Measurements from ENCODE around the gene MCTP1.
"Not testable (repeated sequence)": the region's sequence is repeated elsewhere in the genome, so short reads cannot be mapped to it uniquely, and the experiment has no call there.

Gene MCTP1

DNA sequence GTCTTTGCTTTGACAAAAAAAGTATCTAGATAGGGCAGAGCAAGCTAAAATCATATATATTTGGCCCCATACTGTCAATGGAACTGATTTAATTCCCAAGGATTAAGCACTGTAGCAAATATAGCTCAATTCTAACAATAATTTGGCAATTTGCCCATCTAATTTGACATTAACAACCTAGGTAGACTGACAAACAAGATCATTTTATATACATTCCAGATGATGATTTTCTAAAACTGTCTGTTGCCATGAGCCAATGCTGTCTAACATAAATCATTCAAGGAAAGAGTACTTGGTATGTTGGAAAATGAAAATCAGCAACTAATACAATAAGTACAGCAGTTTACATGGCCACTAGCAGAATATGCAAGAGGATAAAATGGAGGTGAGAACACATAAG lies 32.1 kb downstream of the MCTP1 start:
- no peak for DNase-seq (ENCODE audit: low read depth, low spot score)

DNA sequence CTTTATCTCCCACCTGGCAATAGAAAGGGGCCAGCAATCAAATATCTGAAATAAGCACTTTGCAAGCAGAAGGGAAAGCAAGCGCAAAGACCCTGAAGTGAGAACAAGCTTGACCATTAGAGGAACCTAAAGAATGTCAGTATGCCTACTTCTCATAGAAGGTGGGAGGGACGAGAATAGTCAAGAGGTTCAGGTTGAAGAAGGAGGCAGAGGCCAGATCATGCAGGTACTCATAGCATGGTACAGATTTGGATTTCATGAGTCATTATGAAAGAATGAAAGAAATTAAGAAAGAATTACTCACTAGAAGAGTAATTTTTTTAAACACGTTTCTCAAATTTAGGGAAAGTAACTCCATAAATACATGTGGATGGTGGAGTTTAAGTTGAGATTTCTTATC lies 33.7 kb downstream of the MCTP1 start:
- no peak for DNase-seq (ENCODE audit: low read depth, low spot score)

DNA sequence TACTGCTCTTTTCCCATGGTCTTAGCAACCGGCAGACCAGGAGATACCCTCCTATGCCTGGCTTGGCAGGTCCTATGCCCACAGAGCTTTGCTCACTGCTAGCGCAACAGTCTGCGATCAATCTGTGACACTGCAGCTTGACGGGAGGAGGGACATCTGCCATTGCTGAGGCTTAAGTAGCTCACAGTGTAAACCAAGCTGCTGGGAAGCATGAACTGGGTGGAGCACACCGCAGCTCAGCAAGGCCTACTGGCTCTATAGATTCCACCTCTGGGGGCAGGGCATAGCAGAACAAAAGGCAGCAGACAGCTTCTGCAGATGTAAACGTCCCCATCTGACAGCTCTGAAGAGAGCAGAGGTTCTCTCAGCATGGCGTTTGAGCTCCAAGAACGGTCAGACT lies 40.4 kb downstream of the MCTP1 start:
- no peak for DNase-seq (ENCODE audit: low read depth, low spot score)

DNA sequence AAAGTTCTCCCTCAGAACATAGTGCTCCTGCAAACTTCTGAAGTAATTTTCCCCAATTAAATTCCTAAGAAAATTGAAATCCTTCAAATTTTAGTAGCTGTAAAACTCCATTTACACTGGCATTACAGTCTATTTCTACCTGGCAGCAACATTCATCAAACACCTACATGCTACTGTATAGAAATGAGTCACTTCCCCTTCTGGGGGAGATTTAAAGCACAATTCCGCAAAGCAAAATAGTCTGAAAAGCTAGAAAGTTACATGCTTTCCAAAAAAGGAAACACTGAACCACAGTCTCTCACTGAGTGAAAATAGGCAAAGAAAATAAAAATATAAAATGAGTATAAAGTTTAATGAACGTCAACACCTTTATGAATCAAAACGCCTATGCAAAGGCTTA lies 43.3 kb downstream of the MCTP1 start:
- DNase-seq (ENCODE audit: low read depth, low spot score): no peak

DNA sequence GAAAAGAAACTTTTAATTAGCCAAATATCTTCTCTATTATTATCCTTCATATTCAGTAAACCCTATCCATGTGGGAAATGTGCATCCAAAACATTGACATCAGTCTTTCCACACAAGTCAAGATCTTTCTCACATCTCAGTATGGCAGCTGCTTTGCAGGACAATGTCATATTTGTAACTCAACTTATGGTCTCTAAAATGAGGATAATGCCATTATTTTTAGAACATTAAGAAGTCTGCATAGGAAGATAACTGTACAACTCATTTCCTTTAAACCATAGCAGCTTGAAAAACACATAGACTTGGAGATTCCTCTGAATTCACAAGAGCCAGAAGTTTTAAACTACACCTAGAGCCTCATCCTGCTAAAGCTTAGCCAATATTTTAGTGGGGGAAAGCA lies 43.7 kb downstream of the MCTP1 start:
- DNase-seq (ENCODE audit: low read depth, low spot score): no peak

DNA sequence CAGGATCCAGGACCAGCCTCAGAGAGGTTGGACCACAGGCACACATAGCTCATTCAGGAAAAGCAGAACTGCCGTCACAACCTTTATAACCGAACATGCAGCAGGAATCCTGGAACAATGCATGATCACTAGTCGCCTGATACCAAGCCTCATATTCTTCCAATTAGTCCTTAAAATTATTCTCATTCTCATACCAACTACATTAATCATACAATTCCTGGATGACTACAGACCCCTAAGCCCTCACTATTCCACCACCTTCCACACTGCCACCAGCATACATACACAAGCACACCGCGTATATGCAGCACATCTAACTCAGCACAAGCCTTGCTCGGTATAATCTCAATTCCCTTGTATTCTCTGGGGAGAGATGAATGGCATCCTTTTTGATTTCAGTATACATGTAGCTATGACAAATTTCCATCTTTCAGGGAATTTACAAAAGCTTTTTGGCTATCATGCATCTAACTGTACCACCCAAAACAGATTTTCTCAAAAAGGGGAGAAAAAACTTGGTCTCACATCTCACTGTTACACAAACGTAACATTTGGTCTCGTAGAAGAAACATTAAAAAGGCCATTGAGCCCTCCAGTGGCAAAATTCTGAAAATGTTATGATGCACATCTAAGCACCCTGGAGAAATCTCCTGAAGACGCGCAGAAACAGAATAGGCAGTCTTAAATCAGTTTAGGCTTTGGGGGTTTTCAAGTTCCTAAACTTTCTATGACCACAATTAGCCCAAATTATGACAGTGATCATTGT lies 46.2 kb downstream of the MCTP1 start:
- peak; percentile 73 for DNase-seq (ENCODE audit: low read depth, low spot score)

DNA sequence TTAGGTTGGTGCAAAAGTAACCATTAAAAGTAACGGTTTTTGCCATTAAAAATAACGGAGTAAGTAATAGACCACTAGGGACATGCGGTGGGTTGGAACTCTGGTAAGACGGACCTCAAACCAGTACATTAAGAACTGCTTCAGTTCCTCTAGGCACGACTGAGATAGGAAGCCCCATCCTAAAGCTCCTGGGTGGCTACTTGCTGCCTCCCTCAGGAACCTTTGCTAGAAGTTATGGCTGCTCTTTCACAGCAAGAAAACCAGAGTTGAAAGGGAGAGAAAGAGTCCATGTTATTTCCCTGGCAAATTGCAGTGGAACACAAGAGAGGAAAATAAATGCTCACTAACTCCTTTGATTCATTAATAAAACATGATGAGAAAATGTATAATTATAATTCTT lies 47.6 kb downstream of the MCTP1 start:
- no peak for DNase-seq (ENCODE audit: low read depth, low spot score)

DNA sequence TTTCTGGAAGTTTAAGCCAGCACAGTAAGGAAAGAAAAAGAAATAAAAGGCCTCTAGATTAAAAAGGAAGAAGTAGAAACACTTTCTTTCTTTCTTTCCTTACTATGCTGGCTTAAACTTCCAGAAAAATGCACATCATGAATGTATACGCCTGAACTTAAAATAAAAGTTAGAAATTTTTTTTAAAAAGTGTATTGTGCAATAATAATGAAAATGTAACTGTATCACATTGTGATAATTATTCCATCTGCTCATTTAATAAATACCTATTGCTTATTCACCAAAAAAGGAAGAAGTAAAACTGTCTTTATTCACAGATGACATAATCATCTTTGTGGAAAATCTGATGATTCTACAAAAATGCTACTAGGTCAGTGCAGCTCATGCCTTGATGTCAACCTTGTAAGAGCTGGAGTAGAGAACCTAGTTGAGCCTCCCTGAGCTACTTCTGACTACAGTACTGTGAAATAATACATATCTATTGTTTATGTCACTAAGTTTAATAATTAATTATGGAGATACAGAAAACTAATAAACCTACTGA lies 49.4 kb downstream of the MCTP1 start:
- DNase-seq (ENCODE audit: low read depth, low spot score): no peak

DNA sequence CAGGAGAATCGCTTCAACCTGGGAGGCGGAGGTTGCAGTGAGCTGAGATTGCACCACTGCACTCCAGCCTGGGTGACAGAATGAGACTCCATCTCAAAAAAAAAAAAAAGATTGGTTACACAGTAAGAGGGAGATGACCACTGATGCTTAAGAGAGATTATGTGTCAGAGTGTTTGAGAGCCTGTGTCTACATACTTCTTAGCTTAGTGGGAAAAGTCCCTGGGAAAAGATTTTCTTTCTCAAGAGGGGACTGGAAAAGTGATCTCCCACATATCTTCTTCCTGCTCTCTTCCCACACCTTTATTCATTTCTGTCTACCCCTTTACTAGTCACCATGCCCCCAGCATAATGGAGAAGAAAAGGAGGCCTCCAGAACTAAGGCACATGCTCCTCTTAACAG lies 55.2 kb downstream of the MCTP1 start:
- no peak for DNase-seq (ENCODE audit: low read depth, low spot score)

DNA sequence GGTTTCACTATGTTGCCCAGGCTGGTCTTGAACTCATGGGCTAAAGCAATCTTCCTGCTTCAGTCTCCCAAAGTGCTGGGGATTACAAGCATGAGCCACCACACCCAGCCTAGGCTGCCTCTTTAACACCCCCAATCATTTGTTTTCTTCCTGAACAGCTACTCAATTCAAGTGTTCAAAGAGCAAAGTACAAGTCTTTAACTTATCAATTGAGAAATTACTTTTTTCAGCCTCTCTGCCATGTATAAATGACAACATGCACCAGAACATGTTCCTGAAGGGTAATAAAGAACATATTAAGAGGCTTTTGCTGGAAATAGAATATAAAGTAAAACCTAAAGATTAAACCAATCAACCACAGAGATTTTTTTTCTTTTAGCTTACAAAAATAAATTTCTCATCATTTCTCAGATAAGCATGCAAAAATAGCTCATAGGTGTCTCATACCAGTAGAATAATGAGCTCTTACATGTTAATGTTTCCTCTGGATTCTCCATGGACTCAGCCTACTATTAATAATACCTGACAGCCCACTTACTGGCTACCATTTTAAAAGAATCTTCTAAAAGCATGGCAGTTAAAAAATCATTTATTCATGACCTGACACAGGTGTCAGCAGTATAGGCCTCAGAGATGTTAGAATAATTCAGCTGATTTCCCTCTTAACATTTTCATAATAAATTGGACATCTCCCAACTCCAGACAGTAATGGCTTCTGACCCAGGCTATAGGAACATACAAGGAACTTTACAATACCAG lies 60.0 kb downstream of the MCTP1 start:
- DNase-seq (ENCODE audit: low read depth, low spot score): no peak

DNA sequence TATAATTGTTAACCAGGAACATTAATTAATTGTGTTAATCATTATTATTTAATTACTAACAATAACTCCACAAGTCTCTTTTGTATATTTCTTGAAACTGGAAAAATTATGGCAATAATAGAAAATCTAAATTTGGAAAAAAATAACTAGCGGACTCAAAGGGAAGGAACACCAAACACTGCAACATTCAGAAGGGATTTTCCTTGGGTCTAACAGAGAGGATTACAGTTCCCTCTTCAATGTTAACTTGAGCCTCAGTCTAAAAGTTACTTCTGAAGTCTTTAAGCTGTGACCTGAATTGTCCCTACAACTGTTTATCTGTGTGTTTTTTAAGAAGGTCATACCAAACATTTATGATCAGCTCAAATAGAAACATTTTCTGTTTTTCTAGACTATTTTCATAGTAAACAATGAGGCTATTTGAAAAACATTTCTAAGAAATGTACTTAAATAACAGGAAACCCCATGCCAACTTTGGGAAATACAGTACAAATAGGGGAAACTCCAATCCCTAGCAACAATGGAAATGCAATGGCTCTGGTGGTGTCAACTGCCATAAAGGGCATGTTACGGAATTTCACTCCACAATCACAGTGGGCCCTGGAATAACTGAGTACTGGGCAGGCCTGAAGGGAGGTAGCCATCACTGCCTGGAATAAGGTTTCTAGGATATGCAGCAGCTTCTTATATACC lies 61.2 kb downstream of the MCTP1 start:
- DNase-seq (ENCODE audit: low read depth, low spot score): no peak

DNA sequence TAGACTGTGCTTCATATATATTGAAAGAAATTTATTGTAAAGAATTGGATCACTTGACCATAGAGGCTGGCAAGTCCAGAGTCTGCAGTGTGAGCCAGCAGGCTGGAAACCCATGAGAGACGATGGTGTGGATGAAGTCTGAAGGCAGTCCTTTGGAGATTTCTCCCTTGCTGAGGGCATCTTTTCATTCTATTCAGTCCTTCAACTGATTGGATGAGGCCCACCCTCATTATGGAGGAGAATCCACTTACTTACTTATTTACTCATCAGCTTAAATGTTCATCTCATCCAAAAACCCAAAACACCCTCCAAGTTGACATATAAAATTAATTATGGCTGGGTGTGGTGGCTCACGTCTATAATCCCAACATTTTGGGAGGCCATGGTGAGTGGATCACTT lies 62.1 kb downstream of the MCTP1 start:
- no peak for DNase-seq (ENCODE audit: low read depth, low spot score)

DNA sequence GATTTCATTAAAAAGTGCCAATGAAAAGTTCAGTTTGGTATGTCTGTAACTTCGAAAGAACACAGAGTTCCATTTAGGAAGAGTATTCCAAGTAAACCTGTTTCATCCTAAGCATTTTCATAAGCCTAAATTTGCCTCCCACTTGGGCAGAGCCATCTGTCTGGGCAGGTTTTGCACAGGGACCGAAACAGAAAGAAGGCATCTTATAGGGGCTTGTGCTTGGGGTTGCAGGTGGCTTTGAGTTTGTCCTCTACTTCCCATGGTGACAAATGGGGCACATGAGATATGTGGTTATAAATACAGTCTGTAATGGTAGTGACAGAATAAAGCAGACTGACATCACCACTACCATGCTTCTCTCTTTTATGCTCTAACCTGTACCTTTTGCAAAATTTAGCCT lies 63.7 kb downstream of the MCTP1 start:
- DNase-seq (ENCODE audit: low read depth, low spot score): no peak

DNA sequence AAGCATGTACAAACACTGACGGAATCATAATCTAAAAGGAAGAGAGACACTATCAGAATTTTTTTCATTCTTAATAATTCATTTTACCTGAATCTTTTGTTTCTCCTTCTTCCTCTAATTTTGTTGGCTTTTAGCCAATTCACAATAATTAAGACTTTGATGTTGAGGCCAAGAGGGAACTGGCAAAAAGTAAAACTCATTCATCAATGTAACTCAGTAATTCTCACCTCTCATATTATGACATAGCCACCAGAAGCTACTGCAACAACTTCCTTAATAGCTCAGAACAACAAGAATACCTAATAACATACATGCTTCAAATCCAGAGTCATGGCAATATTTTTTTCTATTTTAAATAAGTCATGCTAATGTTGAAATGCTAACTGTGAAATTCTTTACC lies 64.5 kb downstream of the MCTP1 start:
- DNase-seq (ENCODE audit: low read depth, low spot score): no peak

DNA sequence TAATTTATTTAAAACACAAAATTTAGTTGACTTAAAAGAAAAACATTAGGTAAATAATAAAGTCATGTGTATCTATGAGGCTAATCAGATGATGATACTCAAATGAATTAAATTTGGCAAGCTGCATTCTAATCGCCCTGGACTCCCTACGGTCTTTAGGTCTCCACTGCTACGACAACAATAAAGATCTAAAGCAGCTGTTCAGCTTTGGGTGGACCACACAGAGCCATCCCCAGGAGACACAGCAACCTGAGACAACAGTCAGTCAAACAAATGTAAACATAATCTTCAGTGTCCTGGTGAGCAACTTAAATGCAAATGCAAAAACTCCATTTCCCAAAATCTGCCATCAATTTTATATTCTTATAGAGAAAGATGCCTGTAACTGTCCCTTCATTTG lies 65.5 kb downstream of the MCTP1 start:
- no peak for DNase-seq (ENCODE audit: low read depth, low spot score)

DNA sequence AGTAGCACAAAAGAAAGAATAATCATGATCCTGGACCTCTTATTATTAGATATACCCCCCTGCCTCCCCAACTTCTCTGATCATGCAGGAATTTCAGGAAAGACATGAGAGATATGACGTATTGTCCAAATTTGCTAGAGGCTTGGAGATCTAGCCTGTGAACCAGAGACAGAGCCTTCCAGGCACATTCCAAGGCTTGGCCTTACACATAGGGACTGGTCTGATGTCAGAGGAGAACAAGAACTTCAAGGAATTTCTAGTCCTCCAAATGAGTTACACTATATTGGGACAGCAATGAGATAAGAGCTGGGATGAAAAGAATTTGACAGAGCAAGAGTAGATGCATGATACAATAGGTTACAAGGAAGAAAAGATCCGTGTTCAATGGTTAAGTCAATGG lies 67.0 kb downstream of the MCTP1 start:
- DNase-seq (ENCODE audit: low read depth, low spot score): no peak

DNA sequence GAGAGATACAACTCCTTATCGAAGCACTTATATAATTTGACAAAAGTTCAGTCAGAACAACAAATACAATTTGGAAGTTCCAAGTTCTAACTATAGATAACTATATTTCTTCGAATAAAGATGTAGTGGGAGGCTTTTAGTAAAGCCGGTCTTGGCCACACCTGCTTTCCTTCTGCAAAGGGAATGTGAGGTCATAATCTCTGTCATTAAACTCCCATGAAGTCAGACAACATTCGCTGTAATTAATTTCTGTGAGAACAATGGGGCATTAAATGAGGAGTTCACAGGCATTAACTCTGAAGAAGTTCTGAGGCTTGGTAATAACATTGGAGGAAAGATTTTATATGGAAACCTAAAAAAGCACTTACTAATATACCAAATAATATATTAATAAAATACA lies 67.5 kb downstream of the MCTP1 start:
- DNase-seq (ENCODE audit: low read depth, low spot score): no peak

DNA sequence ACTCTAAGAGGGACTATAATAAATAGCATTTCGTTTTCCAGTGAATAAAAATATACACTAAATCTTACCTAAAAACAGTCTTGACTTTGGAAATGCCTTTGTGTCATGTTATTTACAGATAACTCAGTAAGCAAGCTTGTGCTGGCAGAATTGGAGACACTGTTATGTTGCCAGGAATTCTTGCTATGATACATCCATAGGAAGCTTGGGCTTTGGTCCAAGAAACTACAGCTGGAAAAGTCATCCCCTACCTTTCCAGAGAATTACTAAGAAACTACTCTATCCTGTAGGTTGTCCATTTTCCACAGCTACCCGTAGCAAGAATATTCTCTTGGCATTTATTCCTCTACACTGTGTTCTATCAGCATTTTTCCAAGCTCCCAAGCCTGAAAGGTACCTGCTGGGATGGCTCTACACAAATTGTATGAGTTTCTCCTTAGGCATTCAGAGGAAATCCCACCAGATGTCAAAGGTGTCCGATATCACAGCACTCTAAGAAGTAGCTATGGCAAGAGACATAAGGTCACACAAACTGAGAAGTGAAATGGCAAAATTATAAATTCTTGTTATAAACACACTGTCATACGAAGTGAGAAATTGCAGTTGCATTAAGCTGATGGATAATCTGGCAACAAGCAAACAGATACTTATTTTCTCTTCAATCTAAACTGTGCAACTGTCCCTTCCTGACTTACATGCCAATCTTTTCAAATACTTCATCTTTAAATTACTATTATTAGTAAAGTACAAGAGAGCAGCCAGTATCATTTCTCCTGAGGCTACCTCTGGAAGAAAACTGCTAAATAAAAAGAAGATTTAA lies 68.5 kb downstream of the MCTP1 start:
- no peak for DNase-seq (ENCODE audit: low read depth, low spot score)

DNA sequence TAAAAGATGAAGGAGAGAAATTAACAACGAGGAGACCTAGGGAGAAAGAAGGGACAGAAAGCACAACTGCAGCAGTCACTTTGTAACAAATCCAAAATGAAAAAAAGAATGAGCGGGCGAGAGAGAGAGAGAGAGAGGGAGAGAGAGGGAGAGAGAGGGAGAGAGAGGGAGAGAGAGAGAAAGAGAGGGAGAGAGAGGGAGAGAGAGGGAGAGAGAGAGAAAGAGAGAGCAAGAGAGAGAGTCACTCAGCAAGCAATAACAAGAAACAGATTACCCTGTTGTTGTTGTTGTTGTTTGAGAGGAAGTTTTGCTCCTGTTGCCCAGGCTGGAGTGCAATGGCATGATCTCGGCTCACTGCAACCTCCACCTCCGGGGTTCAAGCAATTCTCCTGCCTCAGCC lies 77.1 kb downstream of the MCTP1 start:
- DNase-seq (ENCODE audit: low read depth, low spot score): not testable (repeated sequence)

DNA sequence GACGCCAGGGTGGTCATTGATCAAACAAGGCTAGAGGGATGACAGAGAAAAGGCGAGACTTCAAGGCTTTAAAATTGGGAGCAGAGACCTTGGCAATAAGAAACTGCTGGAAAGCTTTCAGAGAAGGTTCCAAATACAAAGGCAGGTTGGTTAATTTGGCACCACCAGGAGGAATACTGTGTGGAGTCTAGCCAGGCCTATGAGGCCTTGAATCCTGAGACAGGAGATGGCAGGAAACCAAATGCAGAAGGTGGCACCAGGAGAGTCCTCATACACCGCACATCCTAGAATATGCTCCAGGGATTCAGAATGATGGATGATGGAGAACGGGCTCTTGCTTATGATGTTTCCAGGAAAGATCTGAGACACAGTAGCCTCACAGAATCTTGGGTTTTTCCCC lies 90.0 kb downstream of the MCTP1 start:
- no peak for DNase-seq (ENCODE audit: low read depth, low spot score)

DNA sequence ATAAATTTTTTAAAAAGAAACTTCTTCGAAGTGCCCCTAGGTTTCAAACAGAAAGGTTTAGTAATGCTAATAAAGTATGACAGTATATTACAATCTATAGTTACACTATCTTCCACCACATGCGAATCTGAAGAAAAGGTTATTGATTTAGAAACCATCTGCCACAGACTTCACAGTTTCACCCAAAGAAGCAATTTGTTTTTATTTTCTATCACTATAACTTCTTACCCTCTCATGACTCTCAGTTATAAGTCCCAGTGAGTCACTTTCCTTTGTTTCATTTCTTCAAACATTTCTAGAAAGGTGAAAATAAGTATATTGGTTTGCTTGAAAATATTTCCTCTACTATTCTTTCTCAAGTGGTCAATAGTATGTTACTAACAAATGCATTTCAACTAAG lies 93.6 kb downstream of the MCTP1 start:
- no peak for DNase-seq (ENCODE audit: low read depth, low spot score)

DNA sequence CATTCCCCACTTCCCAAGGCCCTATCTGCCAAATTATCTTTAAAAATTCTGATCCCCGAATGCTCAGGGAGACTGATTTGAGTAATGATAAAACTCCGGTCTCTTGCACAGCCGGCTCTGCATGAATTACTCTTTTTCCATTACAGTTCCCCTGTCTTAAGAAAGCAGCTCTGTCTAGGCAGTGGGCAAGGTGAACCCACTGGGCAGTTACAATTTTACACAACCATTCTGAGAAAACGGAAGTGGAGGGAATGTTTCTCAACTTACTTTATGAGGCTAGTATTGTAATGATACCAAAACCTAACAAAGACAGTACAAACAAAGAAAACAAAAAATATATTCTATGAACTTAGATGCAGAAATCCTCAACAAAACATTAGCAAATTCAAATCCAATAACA lies 100.0 kb downstream of the MCTP1 start:
- DNase-seq (ENCODE audit: low read depth, low spot score): no peak

Data from astrocyte of the hippocampus (primary cell).